Right lobe of liver (tissue), 6 donors: ENCODE measurements around the gene MCTP2. TPM values are rescaled to one million over a fixed set of nuclear protein-coding genes. Genes with fewer than 3 reads are reported as not detected.

Source experiments
- ATAC-seq, 4 donors: fragments of 200-7000 bp; cut with Tn5 transposase; one replicate each; pipeline ENCODE4 v1.9.1; 2020; ENCODE audit warnings: mild to moderate bottlenecking in 4 of 4, moderate library complexity in 4 of 4
- DNase-seq, 3 donors: peaks; one replicate each; pipeline ENCODE4 v3.0.0-alpha.2; 2020
- H3K27ac ChIP-seq, 3 donors: fragments of 200-600 bp; one replicate each; pipeline ENCODE4 v1.8.0; 2022
- H3K27me3 ChIP-seq, 2 donors: fragments of 200-600 bp; one replicate each; pipeline ENCODE4 v1.8.0; 2022
- H3K36me3 ChIP-seq, 4 donors: fragments of 200-600 bp; sonication (generic) in 1 of 4; one replicate each; pipeline versions ENCODE4 v1.5.1 to v1.8.0; 2017 to 2022; ENCODE audit warnings: control low read depth in 1 of 4
- H3K4me1 ChIP-seq, 4 donors: fragments of 200-600 bp; sonication (generic) in 1 of 4; one replicate each; pipeline versions ENCODE4 v1.5.1 to v1.8.0; 2017 to 2022; ENCODE audit warnings: control low read depth in 1 of 4
- H3K4me3 ChIP-seq, 3 donors: fragments of 200-600 bp; one replicate each; pipeline ENCODE4 v1.8.0; 2022
- H3K9me3 ChIP-seq, 4 donors: fragments of 200-600 bp; sonication (generic) in 1 of 4; one replicate each; pipeline versions ENCODE4 v1.5.1 to v1.8.0; 2017 to 2022; ENCODE audit warnings: control low read depth in 1 of 4
- CTCF ChIP-seq, 4 donors: fragments of 200-600 bp in 3 of 4; fragments of 450-650 bp in 1 of 4; IDR thresholded peaks; one replicate each; pipeline versions ENCODE4 v1.5.1 to v1.8.0; 2016 to 2022; ENCODE audit warnings: antibody characterized with exemption in 4 of 4, mild to moderate bottlenecking in 2 of 4
- POLR2A ChIP-seq: fragments of 450-650 bp; IDR thresholded peaks from one replicate; pipeline ENCODE4 v1.6.1; 2017; ENCODE audit warnings: antibody characterized with exemption, mild to moderate bottlenecking
- WGBS: methylation state at CpG from one replicate; pipeline ENCODE4 v1.1.6; 2018; ENCODE audit warnings: low coverage, low lambda C conversion rate; ENCODE audit not compliant: insufficient coverage; ENCODE audit errors: missing lambda C conversion rate; 5-methylcytosine and 5-hydroxymethylcytosine counted together
- intact Hi-C, 2 donors: fragments of 100-400 bp; cut with DNase I; formaldehyde crosslinking; loops; one replicate each; pipeline versions ENCODE4 v1.11.2 to v1.14.1; 2022
- total RNA-seq, 6 experiments: library from RNA; depleted of rRNA in 2 of 6; stranded (reverse); fragments of >200 nt in 2 of 6; fragmentation: NEBNext Ultra II Directional in 3 of 6; extraction: Animal tissue kit (Norgen Biotek cat#: 25700) in 3 of 6; gene quantifications; one replicate each; pipeline versions ENCODE4 v1.1.0 to v1.2.4, GENCODE V29; 2016 to 2023
- donor health status: DM: no; HTN: yes; CAD: no.
- donor health status: DM: no; HTN: no; CAD: no.
- donor health status: DM: no; HTN: no; CAD: no.
- donor health status: DM: no; HTN: yes; CAD: no.
- donor health status: DM: no; HTN: yes; CAD: no.

MCTP2 gene
- total RNA-seq, 6 experiments from 2014 or later = 1.8 to 5.3 (median 2.9) TPM

DNA sequence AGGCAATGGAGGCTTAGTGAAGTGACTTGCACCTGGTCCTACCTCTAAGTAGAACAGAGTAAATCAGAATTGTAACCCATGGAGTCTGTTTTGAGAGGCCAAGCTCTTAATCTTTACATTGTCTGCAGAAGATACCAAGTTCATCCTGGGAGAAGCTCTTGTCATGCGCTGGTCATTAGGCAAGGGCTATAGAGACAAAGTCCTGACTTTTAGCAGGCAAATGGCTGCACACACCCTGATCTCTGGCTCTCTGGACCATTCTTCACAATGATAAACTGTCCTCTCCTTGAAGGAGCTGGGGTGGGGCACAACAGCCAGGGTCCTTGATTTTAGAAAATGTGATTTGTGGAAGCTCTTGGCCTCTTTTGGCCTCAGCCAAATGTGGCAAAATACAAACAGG is 65.4 kb downstream of the MCTP2 start:
- Histone ChIP-seq H3K27me3 (no peaks in the 10 kb centered on the region), H3K4me1 (no peaks in the 10 kb centered on the region), H3K9me3 (no peaks in the 10 kb centered on the region), H3K27ac (no peak overlapping the region), H3K4me3 (no peak overlapping the region), H3K36me3 (no peaks in the 10 kb centered on the region)
- 100% methylated on average over 1 of the region's 1 CpG for WGBS
- DNase-seq = no peak
- TF ChIP-seq CTCF (IDR thresholded peaks at IDR 0.05) (no peak), POLR2A (no peak)
- no peak for ATAC-seq
- intact Hi-C loops = no loop called here

- Histone ChIP-seq H3K36me3 (no peaks in the 10 kb centered on the region), H3K27ac (no peak overlapping the region), H3K9me3 (no peaks in the 10 kb centered on the region), H3K27me3 (no peaks in the 10 kb centered on the region), H3K4me1 (no peaks in the 10 kb centered on the region), H3K4me3 (no peak overlapping the region)
- WGBS = 27% methylated on average over 4 of the region's 6 CpGs
- TF ChIP-seq CTCF (IDR thresholded peaks at IDR 0.05) (no peak), POLR2A (no peak)
- peak in 1 of 4 donors; percentile 56 for ATAC-seq
- no peak for DNase-seq
- intact Hi-C loops = no loop called here
Observed at GRCh38 chr15:94297558-94297957, 66.2 kb downstream of the MCTP2 start.

- WGBS = no CpG with 5 or more reads among the region's 9 CpGs
- no peaks in the 10 kb centered on the region for H3K4me1 ChIP-seq
- no peaks in the 10 kb centered on the region for H3K9me3 ChIP-seq
- H3K4me3 ChIP-seq = no peak overlapping the region
- intact Hi-C loops = no loop called here
- no peak for TF ChIP-seq POLR2A
- no peak for TF ChIP-seq CTCF (IDR thresholded peaks at IDR 0.05)
- peak in 1 of 4 donors; percentile 16 for ATAC-seq
- H3K27ac ChIP-seq = no peak overlapping the region
- H3K27me3 ChIP-seq = no peaks in the 10 kb centered on the region
- DNase-seq = no peak
- H3K36me3 ChIP-seq = no peaks in the 10 kb centered on the region
Observed at GRCh38 chr15:94298364-94298763, 67.0 kb downstream of the MCTP2 start.

DNA sequence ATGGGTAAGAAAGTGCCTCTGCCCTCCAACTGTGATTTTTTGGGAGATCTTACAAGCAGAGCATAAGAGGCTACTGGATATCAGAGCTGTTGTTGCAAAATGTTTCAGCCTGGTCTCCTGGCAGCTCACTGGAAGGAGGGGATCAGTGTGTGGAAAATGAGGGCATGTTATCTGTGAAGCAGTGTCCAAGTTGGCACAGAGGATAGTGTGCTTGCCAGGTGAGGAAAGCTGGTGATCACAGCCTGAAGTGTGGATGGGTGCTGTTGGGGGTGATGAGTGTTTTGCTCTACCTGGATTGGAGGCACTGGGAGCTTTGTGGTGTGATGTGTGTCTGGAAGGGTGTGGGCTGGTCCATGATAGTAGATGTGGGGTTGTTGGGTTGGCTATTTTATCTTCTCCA is 69.3 kb downstream of the MCTP2 start:
- Histone ChIP-seq H3K4me3 (no peak overlapping the region), H3K4me1 (no peaks in the 10 kb centered on the region), H3K9me3 (no peaks in the 10 kb centered on the region), H3K27me3 (no peaks in the 10 kb centered on the region), H3K36me3 (no peaks in the 10 kb centered on the region), H3K27ac (no peak overlapping the region)
- ATAC-seq = peak; percentile 75 to 88 (median 84)
- TF ChIP-seq POLR2A (no peak), CTCF (IDR thresholded peaks at IDR 0.05) (no peak)
- peak in 1 of 3 donors; percentile 71 for DNase-seq
- intact Hi-C loops = no loop called here

DNA sequence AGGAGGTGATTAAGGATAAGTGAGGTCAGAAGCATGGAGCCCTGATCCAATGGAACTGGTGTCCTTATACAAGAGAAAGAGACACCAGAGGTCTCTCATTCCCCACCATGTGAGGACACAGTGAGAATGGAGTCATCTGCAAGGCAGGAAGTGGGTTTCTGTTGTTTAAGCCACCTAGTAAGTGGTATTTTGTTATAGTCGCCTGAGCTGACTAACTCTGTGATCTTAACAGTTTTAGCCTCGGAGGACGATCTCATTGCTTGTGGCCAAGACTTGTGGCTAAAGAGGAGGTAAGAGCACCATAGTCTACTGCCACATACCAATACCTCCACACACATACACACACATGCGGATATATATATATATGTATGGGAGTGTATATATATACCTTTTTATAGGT is 73.8 kb downstream of the MCTP2 start:
- Histone ChIP-seq H3K4me3 (no peak overlapping the region), H3K36me3 (no peaks in the 10 kb centered on the region), H3K9me3 (no peaks in the 10 kb centered on the region), H3K27ac (no peak overlapping the region), H3K27me3 (no peaks in the 10 kb centered on the region), H3K4me1 (no peaks in the 10 kb centered on the region)
- peak in 2 of 4 donors; percentile 12 to 44 for ATAC-seq
- 58% methylated on average over 4 of the region's 4 CpGs for WGBS
- intact Hi-C loops = no loop called here
- DNase-seq = no peak
- TF ChIP-seq POLR2A (no peak), CTCF (IDR thresholded peaks at IDR 0.05) (no peak)
